Measurements from ENCODE around the gene ONECUT3.

Gene ONECUT3

DNA sequence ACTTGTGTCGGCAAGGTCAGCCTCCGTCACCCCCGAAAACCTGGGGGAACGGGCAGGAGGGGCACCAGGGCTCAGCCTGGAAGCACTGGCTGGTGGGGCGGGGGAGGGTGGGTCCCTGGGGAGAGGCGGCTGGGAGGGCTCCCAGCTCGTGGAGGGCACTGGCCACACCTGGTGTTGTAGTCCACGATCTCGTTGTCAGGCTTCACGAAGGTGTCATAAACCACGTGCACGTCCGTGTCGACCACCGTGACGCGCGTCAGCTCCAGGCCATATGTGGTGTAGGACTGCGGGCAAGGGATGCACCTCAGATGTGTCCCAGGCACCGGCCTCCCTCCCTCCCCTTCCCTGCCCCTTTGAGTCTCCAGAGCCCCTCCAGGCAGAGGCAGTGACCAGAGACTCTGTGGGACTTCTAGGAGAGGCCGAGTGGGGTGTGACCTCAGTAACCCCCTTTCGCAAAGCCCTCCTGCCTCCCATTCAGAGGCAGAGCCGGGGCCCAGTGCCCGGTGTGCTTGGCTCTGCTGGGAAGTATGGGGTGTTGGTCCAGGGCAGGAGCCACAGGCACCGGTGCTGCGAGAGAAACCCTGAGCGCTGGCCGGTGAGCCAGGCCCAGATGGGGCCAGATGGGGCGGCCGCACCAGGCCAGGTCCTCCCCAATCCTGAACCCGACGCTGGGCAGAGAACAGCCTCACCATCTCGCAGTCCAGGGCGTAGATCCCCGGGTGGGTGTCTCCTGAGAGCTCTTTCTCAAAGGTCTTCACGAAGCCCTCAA, 63.4 kb downstream of the ONECUT3 start:
- H3K4me1 Mint-ChIP-seq, result peaks cover 25% of the 10 kb centered on the region
- H3K9me3 Mint-ChIP-seq, result no peaks in the 10 kb centered on the region
- no peak overlapping the region for H3K4me3 Mint-ChIP-seq
- peaks cover 10% of the 10 kb centered on the region for H3K27me3 Mint-ChIP-seq (ENCODE audit: low read depth, poor library complexity)
- TF ChIP-seq, protein P1, sequence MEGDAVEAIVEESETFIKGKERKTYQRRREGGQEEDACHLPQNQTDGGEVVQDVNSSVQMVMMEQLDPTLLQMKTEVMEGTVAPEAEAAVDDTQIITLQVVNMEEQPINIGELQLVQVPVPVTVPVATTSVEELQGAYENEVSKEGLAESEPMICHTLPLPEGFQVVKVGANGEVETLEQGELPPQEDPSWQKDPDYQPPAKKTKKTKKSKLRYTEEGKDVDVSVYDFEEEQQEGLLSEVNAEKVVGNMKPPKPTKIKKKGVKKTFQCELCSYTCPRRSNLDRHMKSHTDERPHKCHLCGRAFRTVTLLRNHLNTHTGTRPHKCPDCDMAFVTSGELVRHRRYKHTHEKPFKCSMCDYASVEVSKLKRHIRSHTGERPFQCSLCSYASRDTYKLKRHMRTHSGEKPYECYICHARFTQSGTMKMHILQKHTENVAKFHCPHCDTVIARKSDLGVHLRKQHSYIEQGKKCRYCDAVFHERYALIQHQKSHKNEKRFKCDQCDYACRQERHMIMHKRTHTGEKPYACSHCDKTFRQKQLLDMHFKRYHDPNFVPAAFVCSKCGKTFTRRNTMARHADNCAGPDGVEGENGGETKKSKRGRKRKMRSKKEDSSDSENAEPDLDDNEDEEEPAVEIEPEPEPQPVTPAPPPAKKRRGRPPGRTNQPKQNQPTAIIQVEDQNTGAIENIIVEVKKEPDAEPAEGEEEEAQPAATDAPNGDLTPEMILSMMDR (IDR thresholded peaks at IDR 0.05), result no peak
- DNase-seq, result no peak
- H3K27ac Mint-ChIP-seq, result no peak overlapping the region
- peaks cover 14% of the 10 kb centered on the region for H3K36me3 Mint-ChIP-seq (ENCODE audit: low read depth)

DNA sequence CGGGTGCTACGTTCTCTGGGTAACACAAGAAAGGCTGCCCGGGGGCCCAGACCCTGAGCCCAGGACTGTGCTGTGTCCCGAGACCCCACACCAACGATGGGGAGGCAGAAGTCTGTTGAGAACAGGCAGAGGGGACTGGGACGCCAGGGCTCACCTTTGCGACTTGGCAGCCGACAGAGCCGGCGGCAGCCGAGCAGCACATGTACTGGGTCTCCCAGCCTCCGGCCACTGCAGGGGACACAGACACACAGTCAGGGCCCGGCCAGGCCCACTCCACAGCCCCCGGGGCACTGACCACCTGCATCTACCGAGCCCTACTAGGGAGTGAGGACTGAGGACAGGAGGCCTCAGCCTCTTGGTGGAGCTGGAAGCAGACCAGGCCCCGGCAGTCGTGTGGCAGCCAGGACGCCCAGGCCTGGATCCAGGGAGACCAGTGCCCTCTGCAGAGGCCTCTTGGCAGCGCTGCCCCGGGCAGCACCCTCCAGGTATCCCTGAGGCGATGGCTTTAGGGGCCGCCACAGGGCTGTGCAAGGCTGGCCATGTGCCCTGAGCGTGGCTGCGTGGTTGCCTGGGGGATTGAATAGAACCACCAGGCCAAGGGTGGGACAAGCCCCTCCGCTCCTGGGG, 64.4 kb downstream of the ONECUT3 start:
- no peak overlapping the region for H3K4me3 Mint-ChIP-seq
- H3K27me3 Mint-ChIP-seq (ENCODE audit: low read depth, poor library complexity), result peaks cover 6% of the 10 kb centered on the region
- no peaks in the 10 kb centered on the region for H3K9me3 Mint-ChIP-seq
- TF ChIP-seq, protein P1 (IDR thresholded peaks at IDR 0.05), result no peak
- DNase-seq, result no peak
- H3K4me1 Mint-ChIP-seq, result peaks cover 21% of the 10 kb centered on the region
- H3K36me3 Mint-ChIP-seq (ENCODE audit: low read depth), result peaks cover 14% of the 10 kb centered on the region
- H3K27ac Mint-ChIP-seq, result no peak overlapping the region

DNA sequence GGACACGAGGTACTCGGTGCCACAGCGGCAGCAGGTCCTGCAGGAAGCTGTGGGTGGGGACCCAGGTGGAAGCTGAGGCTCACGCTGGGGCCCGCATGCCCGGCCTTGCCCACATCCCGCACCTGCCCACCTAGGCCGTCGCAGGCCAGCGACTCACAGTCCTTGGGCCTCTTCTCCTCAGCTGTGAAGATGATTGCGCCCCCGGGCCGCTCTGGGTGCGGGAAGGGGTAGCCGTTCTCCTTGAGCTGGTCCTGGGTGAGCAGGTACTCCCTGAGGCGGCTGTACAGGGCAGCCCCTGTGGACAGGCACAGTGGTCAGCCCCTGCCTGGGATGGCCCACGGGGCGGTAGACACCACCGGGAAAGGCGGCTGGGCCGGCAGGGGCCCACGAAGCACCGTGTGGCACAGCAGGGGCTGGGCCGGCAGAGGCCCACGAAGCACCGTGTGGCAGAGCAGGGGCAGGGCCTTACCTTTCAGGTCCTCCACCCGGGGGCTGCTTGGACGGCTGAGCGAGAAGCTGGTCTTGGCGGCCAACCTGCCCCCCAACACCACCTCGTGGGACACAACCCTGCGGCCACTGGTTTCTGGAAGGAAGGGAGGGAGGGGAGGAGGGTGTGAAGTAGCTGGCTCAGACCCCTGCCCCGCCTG, 65.4 kb downstream of the ONECUT3 start:
- Mint-ChIP-seq H3K9me3 (no peaks in the 10 kb centered on the region), H3K4me1 (peaks cover 14% of the 10 kb centered on the region), H3K4me3 (no peak overlapping the region), H3K27me3 (ENCODE audit: low read depth, poor library complexity) (peaks cover 3% of the 10 kb centered on the region), H3K36me3 (ENCODE audit: low read depth) (peaks cover 14% of the 10 kb centered on the region), H3K27ac (no peak overlapping the region)
- DNase-seq, result no peak
- TF ChIP-seq, protein P1 (IDR thresholded peaks at IDR 0.05), result no peak

DNA sequence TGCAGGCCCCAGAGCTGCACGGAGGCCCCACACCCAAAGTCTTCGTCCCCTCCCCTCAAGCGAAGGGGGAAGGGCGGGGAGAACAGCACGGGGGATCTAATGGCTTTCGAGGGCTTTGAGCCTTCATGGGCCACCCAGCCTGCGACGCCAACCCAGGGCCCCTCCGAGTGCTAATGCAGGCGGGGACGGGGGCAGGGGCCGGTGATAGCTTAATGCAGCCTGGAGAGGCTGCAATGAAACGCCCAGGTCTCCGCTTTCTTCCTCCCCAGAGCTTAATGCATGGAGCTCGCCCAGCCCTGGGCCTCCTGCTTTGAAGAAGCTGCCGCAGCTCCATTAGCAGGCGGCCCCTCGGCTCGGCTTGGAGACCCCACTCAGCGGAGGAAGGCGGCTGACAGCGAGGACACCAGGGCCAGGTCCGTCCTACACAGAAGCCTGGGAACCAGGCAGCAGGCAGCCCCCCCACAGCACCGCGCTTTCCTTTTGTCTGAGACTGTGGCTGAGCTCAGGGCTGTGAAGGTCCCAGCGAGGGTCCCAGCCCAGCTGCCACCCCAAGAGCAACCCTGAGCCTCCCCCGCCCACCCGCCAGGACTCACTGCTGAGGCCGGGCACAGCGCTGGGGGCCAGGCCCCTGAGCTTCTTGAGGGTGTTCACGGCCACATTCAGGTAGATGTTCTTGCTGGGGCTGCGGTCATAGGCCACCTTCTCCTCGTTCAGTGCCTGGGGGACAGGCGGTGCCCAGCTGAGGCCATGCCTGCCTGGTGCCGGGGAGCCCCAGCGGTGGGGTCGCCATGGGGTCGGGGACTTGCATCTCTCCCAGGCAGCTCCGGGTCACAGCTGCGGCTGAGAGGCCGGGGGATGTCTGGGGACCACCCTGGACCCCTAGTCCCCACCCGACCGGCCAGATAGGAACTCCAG, 66.3 kb downstream of the ONECUT3 start:
- Mint-ChIP-seq H3K27me3 (ENCODE audit: low read depth, poor library complexity) (no peaks in the 10 kb centered on the region), H3K4me1 (peaks cover 19% of the 10 kb centered on the region), H3K27ac (no peak overlapping the region), H3K4me3 (no peak overlapping the region), H3K36me3 (ENCODE audit: low read depth) (peaks cover 18% of the 10 kb centered on the region), H3K9me3 (no peaks in the 10 kb centered on the region)
- TF ChIP-seq, protein P1 (IDR thresholded peaks at IDR 0.05), result no peak
- DNase-seq, result no peak

DNA sequence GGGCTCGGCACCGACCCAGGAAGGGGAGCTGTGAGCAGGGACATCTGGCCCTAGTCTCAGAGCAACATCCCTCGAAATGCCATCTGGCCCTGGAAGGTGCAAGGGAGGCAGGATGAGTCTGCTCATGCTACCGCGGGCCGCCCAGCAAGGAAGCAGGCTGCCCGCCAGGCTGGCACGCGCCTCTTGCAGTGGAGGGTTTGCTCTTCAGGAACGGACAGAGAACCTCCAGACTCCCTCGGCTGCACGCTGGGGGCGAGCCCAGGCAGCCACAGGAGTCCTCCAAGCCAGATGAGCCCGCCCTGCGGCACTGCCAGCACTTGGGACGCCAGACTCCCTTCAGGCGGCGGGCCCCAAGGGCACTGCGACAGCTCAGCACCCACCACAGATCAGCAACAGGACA, 68.9 kb downstream of the ONECUT3 start:
- H3K4me1 Mint-ChIP-seq, result peaks cover 25% of the 10 kb centered on the region
- peaks cover 23% of the 10 kb centered on the region for H3K36me3 Mint-ChIP-seq (ENCODE audit: low read depth)
- H3K27me3 Mint-ChIP-seq (ENCODE audit: low read depth, poor library complexity), result no peaks in the 10 kb centered on the region
- no peak for DNase-seq
- no peak overlapping the region for H3K4me3 Mint-ChIP-seq
- H3K27ac Mint-ChIP-seq, result no peak overlapping the region
- TF ChIP-seq, protein P1 (IDR thresholded peaks at IDR 0.05), result no peak
- H3K9me3 Mint-ChIP-seq, result no peaks in the 10 kb centered on the region

Measured in nephron progenitor cell (in vitro differentiated cells).